HepG2 (cell line): Measurements from ENCODE around the gene EGR4. TPM values are rescaled to one million over a fixed set of nuclear protein-coding genes. Genes with fewer than 3 reads are reported as not detected.

Source experiments
- ATAC-seq: fragments of 200-7000 bp; cut with Tn5 transposase; 3 replicates; pipeline ENCODE4 v1.9.1; 2020; ENCODE audit warnings: mild to moderate bottlenecking, moderate library complexity
- BruUV-seq: library from RNA; stranded (reverse); fragments of 400-500 nt; replicated peaks from 2 replicates; lab custom pipeline; 2021; lab: Mats Ljungman, UMichigan
- CTCF ChIA-PET: fragments of 300-600 bp; formaldehyde crosslinking; extraction: SDS; loops from one replicate; lab custom pipeline; 2021; ENCODE audit warnings: low total read pairs, inconsistent platforms, low intra/inter-chr PET ratio; lab: Yijun Ruan, JAX
- POLR2A ChIA-PET: fragments of 350-600 bp; sonication (Branson Sonifier 250); formaldehyde crosslinking; loops from one replicate; lab custom pipeline; 2020; ENCODE audit warnings: antibody characterized with exemption, inconsistent platforms; lab: Yijun Ruan, JAX
- DNase-seq: peaks from one replicate; pipeline ENCODE4 v3.0.0-alpha.2; 2015; ENCODE audit warnings: low spot score
- FAIRE-seq: peaks from 3 replicates; lab custom pipeline; 2011; peaks lifted over from hg19 to GRCh38; lab: Jason Lieb, UNC
- H2AFZ ChIP-seq: one replicate; pipeline ENCODE4 v1.6.1; 2011; ENCODE audit warnings: low read length, inconsistent platforms
- H3K27ac ChIP-seq: fragments of 300-600 bp; 3 replicates; pipeline ENCODE4 v1.8.0; 2011; ENCODE audit warnings: mixed run types, mild to moderate bottlenecking, mixed read lengths, low read length, inconsistent platforms; ENCODE audit not compliant: insufficient read depth; ENCODE audit errors: extremely low read length
- H3K27me3 ChIP-seq, 2 experiments: fragments of 200-600 bp in 1 of 2; 2 replicates in 1 of 2; 3 replicates in 1 of 2; pipeline versions ENCODE4 v1.6.0 to v1.8.0; 2011; ENCODE audit warnings: low read length in 2 of 2, mild to moderate bottlenecking in 2 of 2, moderate library complexity in 2 of 2, inconsistent platforms in 1 of 2; ENCODE audit not compliant: insufficient read depth in 2 of 2, control insufficient read depth in 1 of 2
- H3K36me3 ChIP-seq, 2 experiments: fragments of 200-600 bp in 1 of 2; replicated peaks in 1 of 2; 2 replicates in 1 of 2; 3 replicates in 1 of 2; pipeline versions ENCODE4 v1.5.1 to v1.8.0; 2011; ENCODE audit warnings: low read length in 2 of 2, inconsistent platforms in 1 of 2; ENCODE audit not compliant: insufficient read depth in 2 of 2, control insufficient read depth in 1 of 2
- H3K4me1 ChIP-seq: 2 replicates; pipeline ENCODE4 v1.5.1; 2012; ENCODE audit warnings: low read length, inconsistent platforms; ENCODE audit not compliant: insufficient read depth
- H3K4me2 ChIP-seq: 2 replicates; pipeline ENCODE4 v1.6.0; 2011; ENCODE audit warnings: low read depth, low read length, inconsistent platforms
- H3K4me3 ChIP-seq, 3 experiments: fragments of 200-600 bp in 1 of 3; sonication (generic), shearing (Covaris generic) in 1 of 3; replicated peaks in 1 of 3; 2 replicates each; pipeline ENCODE4 v1.5.1; 2011 to 2016; ENCODE audit warnings: low read length in 3 of 3, inconsistent platforms in 2 of 3, low read depth in 2 of 3, mild to moderate bottlenecking in 2 of 3, control low read depth in 1 of 3, mixed read lengths in 1 of 3; ENCODE audit not compliant: insufficient read depth in 1 of 3
- H3K79me2 ChIP-seq: one replicate; pipeline ENCODE4 v1.6.1; 2011; ENCODE audit warnings: low read length, inconsistent platforms; ENCODE audit not compliant: insufficient read depth
- H3K9ac ChIP-seq: 2 replicates; pipeline ENCODE4 v1.6.0; 2011; ENCODE audit warnings: mild to moderate bottlenecking, low read depth, low read length, inconsistent platforms; ENCODE audit not compliant: insufficient read depth
- H3K9me3 ChIP-seq: 2 replicates; pipeline ENCODE4 v1.5.1; 2012; ENCODE audit warnings: mild to moderate bottlenecking, low read length
- H4K20me1 ChIP-seq: 2 replicates; pipeline ENCODE4 v1.6.0; 2011; ENCODE audit warnings: inconsistent platforms, mild to moderate bottlenecking, low read length, moderate library complexity; ENCODE audit not compliant: insufficient read depth
- PAX8 ChIP-seq: sonication (generic); formaldehyde crosslinking; IDR thresholded peaks from 2 replicates; pipeline ENCODE4 v1.8.0; 2022; ENCODE audit warnings: mild to moderate bottlenecking, missing genetic modification reagents, borderline replicate concordance
- POLR2G ChIP-seq: fragments of 200-400 bp; formaldehyde crosslinking; IDR thresholded peaks from 2 replicates; pipeline ENCODE4 v1.6.1; 2018; ENCODE audit warnings: mild to moderate bottlenecking, low read depth, low read length, moderate library complexity
- SCMH1 ChIP-seq: sonication (generic); formaldehyde crosslinking; IDR thresholded peaks from 2 replicates; pipeline ENCODE4 v1.9.0; 2021; ENCODE audit warnings: missing genetic modification reagents, mild to moderate bottlenecking, borderline replicate concordance
- SMAD9 ChIP-seq: sonication (generic); formaldehyde crosslinking; IDR thresholded peaks from 2 replicates; pipeline ENCODE4 v1.5.1; 2020; ENCODE audit warnings: mild to moderate bottlenecking, missing genetic modification reagents
- ZNF446 ChIP-seq: sonication (generic); formaldehyde crosslinking; IDR thresholded peaks from 2 replicates; pipeline ENCODE4 v1.5.0; 2020; ENCODE audit warnings: mild to moderate bottlenecking, missing genetic modification reagents
- ZNF619 ChIP-seq: sonication (generic); formaldehyde crosslinking; IDR thresholded peaks from 2 replicates; pipeline ENCODE4 v1.4.0; 2020; ENCODE audit warnings: mild to moderate bottlenecking, missing genetic modification reagents
- ZSCAN22 ChIP-seq: sonication (generic); formaldehyde crosslinking; IDR thresholded peaks from 2 replicates; pipeline ENCODE4 v1.4.0; 2020; ENCODE audit warnings: mild to moderate bottlenecking, missing genetic modification reagents
- WGBS: methylation state at CpG from one replicate; pipeline ENCODE4 v1.1.6; 2017; ENCODE audit warnings: low lambda C conversion rate; 5-methylcytosine and 5-hydroxymethylcytosine counted together
- in situ Hi-C: cut with HindIII; loops from 2 replicates; pipeline ENCODE4 v1.10.0; 2017; ENCODE audit warnings: low pct_unique_long_range_greater_than_20kb; ENCODE audit not compliant: extremely low pct_ligation_motif_present
- intact Hi-C: fragments of 100-400 bp; cut with micrococcal nuclease; formaldehyde crosslinking; loops from one replicate; pipeline ENCODE4 v1.10.0; 2022; ENCODE audit not compliant: unreplicated experiment
- polyA plus RNA-seq, 8 experiments: library from polyadenylated mRNA; depleted of rRNA in 3 of 8; stranded (reverse) in 7 of 8; unstranded in 1 of 8; fragments of >200 nt; fragmentation: Illumina TruSeq in 4 of 8; extraction: Trizol in 4 of 8; gene quantifications; 2 replicates each; pipeline versions ENCODE4 v1.2.1 to v1.2.3, GENCODE V29; 2011 to 2016; ENCODE audit warnings: low read depth in 4 of 8, missing spikeins in 1 of 8, mixed read lengths in 1 of 8; ENCODE audit not compliant: insufficient read depth in 1 of 8
- total RNA-seq, 5 experiments: library from RNA; depleted of rRNA; stranded (reverse); fragments of >200 nt; fragmentation: Illumina TruSeq; extraction: Trizol; gene quantifications; 2 replicates each; pipeline ENCODE4 v1.2.3, GENCODE V29; 2016; ENCODE audit warnings: low read depth in 1 of 5

Gene EGR4
- total and polyA plus RNA-seq, 2 of the 13 experiments (the other 11 are each of a cell fraction or from before 2014, with no cell fraction given), result not detected

GRCh38 chr2:73258186-73258912 is 35.0 kb downstream of the EGR4 start:
- BruUV-seq, result no TSS peak
- no peak for TF ChIP-seq SMAD9 (CRISPR knock-in tag)
- TF ChIP-seq PAX8 (CRISPR knock-in tag), result no peak
- 0 out of 2 replicates have a peak, but pooled peaks have one; percentile 20 for TF ChIP-seq ZNF446 (CRISPR knock-in tag)
- no peak for TF ChIP-seq ZSCAN22 (CRISPR knock-in tag)
- TF ChIP-seq ZNF619 (CRISPR knock-in tag), result no peak
- TF ChIP-seq, all 625 proteins: peak for 1
- DNase-seq, result no peak
- intact Hi-C loops, result no loop called here
- peaks cover 36% of the 10 kb centered on the region for H3K4me1 ChIP-seq
- peaks cover 6 to 21% of the 10 kb centered on the region in 2 experiments for H3K36me3 ChIP-seq
- H3K27me3 ChIP-seq, result no peaks in the 10 kb centered on the region
- no peaks in the 10 kb centered on the region for H3K9me3 ChIP-seq
- ATAC-seq, result no peak
- H3K9ac ChIP-seq, result no peak overlapping the region
- H4K20me1 ChIP-seq, result no peaks in the 10 kb centered on the region
- no peak for FAIRE-seq
- no peak overlapping the region for H3K27ac ChIP-seq
- CTCF ChIA-PET, result no interaction called here
- H2AFZ ChIP-seq, result no peak overlapping the region
- POLR2A ChIA-PET, result interaction anchor here (1.6 to 2.1 kb wide), 2 partner anchors 8 to 25 kb away, joined by 5 to 8 read pairs; partner anchors contain the start of genes CCT7 and PRADC1
- H3K79me2 ChIP-seq, result no peaks in the 10 kb centered on the region
- 91% methylated on average over 6 of the region's 8 CpGs for WGBS
- H3K4me2 ChIP-seq, result no peak overlapping the region
- no peak overlapping the region for H3K4me3 ChIP-seq
- in situ Hi-C loops, result no loop called here

- POLR2A ChIA-PET, result interaction anchor here (0.8 to 1.6 kb wide), 3 partner anchors 10 to 32 kb away, joined by 3 to 8 read pairs (median 4); partner anchors contain the start of genes CCT7 and PRADC1
- no peak for DNase-seq
- Histone ChIP-seq H3K36me3 (peaks cover 7 to 29% of the 10 kb centered on the region in 2 experiments), H2AFZ (no peak overlapping the region), H3K9me3 (no peaks in the 10 kb centered on the region), H3K79me2 (no peaks in the 10 kb centered on the region), H3K4me3 (no peak overlapping the region), H4K20me1 (no peaks in the 10 kb centered on the region), H3K9ac (no peak overlapping the region), H3K4me1 (peaks cover 28% of the 10 kb centered on the region), H3K4me2 (no peak overlapping the region), H3K27me3 (no peaks in the 10 kb centered on the region), H3K27ac (no peak overlapping the region)
- CTCF ChIA-PET, result no interaction called here
- ATAC-seq, result no peak
- FAIRE-seq, result no peak
- TF ChIP-seq POLR2G (no peak), SCMH1 (no peak)
- intact Hi-C loops (no loop called here), in situ Hi-C loops (no loop called here)
- WGBS, result 86% methylated on average over 10 of the region's 10 CpGs
- no TSS peak for BruUV-seq
Measured at GRCh38 chr2:73257425-73258125, 35.8 kb downstream of the EGR4 start.
